ENCODE results near the gene CUBN. TPM values are rescaled to one million over a fixed set of nuclear protein-coding genes. Genes with fewer than 3 reads are reported as not detected.

Gene CUBN
- total RNA-seq, 2 experiments from 2014 or later: 0.19 to 0.59 TPM

- CTCF ChIA-PET: no interaction called here
Measured at GRCh38 chr10:16966991-16967865, 162.4 kb downstream of the CUBN start.

GRCh38 chr10:16965740-16966447 is 163.7 kb downstream of the CUBN start:
- POLR2A ChIA-PET: no interaction called here
- CTCF ChIA-PET: no interaction called here

More at GRCh38 chr10:16966991-16967865, 162.4 kb downstream of the CUBN start:
- POLR2A ChIA-PET: no interaction called here

GRCh38 chr10:16965344-16965616 is 164.3 kb downstream of the CUBN start:
- CTCF ChIA-PET: no interaction called here

GRCh38 chr10:16964576-16965343 is 164.9 kb downstream of the CUBN start:
- POLR2A ChIA-PET: no interaction called here
- CTCF ChIA-PET: no interaction called here

More at GRCh38 chr10:16965344-16965616, 164.3 kb downstream of the CUBN start:
- POLR2A ChIA-PET: no interaction called here

GRCh38 chr10:16960551-16960950 is 169.1 kb downstream of the CUBN start:
- CTCF ChIA-PET: no interaction called here
- POLR2A ChIA-PET: no interaction called here

- CTCF ChIA-PET: no interaction called here
- POLR2A ChIA-PET: no interaction called here
Measured at GRCh38 chr10:16957038-16957437, 172.6 kb downstream of the CUBN start.

GRCh38 chr10:16954280-16955030 is 175.2 kb downstream of the CUBN start:
- ChIA-PET POLR2A (no interaction called here), CTCF (no interaction called here)

GRCh38 chr10:16953270-16953669 is 176.3 kb downstream of the CUBN start:
- POLR2A ChIA-PET: no interaction called here
- CTCF ChIA-PET: no interaction called here

- ChIA-PET POLR2A (no interaction called here), CTCF (no interaction called here)
Measured at GRCh38 chr10:16952610-16953009, 177.0 kb downstream of the CUBN start.

- CTCF ChIA-PET: no interaction called here
- POLR2A ChIA-PET: no interaction called here
Measured at GRCh38 chr10:16952080-16952479, 177.5 kb downstream of the CUBN start.

GRCh38 chr10:16950656-16951601 is 178.7 kb downstream of the CUBN start:
- CTCF ChIA-PET: no interaction called here
- POLR2A ChIA-PET: no interaction called here

- ChIA-PET CTCF (no interaction called here), POLR2A (no interaction called here)
Measured at GRCh38 chr10:16949816-16950215, 179.8 kb downstream of the CUBN start.

GRCh38 chr10:16948361-16948760 is 181.2 kb downstream of the CUBN start:
- CTCF ChIA-PET: no interaction called here
- POLR2A ChIA-PET: no interaction called here

GRCh38 chr10:16947069-16947468 is 182.5 kb downstream of the CUBN start:
- CTCF ChIA-PET: no interaction called here
- POLR2A ChIA-PET: no interaction called here

- POLR2A ChIA-PET: no interaction called here
- CTCF ChIA-PET: interaction anchor here (1.3 kb wide), 1 partner anchor 50 kb away, joined by 3 read pairs; no protein-coding TSS in a partner anchor
Measured at GRCh38 chr10:16945593-16945992, 184.0 kb downstream of the CUBN start.

GRCh38 chr10:16944986-16945385 is 184.6 kb downstream of the CUBN start:
- POLR2A ChIA-PET: no interaction called here
- CTCF ChIA-PET: interaction anchor here (0.9 to 1.3 kb wide), 2 partner anchors 24 to 50 kb away, joined by 3 read pairs; no protein-coding TSS in a partner anchor

- CTCF ChIA-PET: interaction anchor here (0.9 to 1.3 kb wide), 3 partner anchors 25 to 53 kb away, joined by 3 to 4 read pairs (median 3); no protein-coding TSS in a partner anchor
- POLR2A ChIA-PET: no interaction called here
Measured at GRCh38 chr10:16944402-16944801, 185.2 kb downstream of the CUBN start.

GRCh38 chr10:16943295-16944285 is 186.0 kb downstream of the CUBN start:
- CTCF ChIA-PET: interaction anchor here (1.2 kb wide), 1 partner anchor 53 kb away, joined by 4 read pairs; no protein-coding TSS in a partner anchor
- POLR2A ChIA-PET: no interaction called here

Data from activated CD8-positive, alpha-beta memory T cell treated with anti-CD3 and anti-CD28 coated beads for 36 hours (primary cell).